HG02623 (cell line): ENCODE measurements around the gene ADAM10.
"Not testable (repeated sequence)": the region's sequence is repeated elsewhere in the genome, so short reads cannot be mapped to it uniquely, and the experiment has no call there.

Experiments used
- ATAC-seq: cut with Tn5 transposase; IDR thresholded peaks from one replicate; pipeline ENCODE4 v1.9.1; 2021; ENCODE audit warnings: moderate library complexity; ENCODE audit not compliant: unreplicated experiment

Gene ADAM10

DNA sequence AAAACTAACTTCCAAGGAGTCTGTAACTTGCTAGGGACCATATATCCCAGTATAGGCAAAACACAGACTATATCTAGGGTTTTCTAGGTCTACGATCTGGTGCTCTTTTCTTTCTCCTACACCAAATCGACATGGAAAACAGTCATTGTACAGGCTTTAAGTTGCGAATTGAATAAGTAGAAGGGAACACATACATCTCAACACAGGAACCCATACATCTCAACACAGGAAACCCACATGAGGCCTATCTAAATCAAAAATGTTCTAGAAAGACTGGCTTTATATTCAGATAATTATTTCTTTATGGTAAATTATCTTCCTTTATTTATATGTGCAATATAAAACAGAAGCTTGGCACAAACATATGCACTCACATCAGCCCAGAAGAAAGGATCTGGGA is 126.6 kb downstream of the ADAM10 start:
- no peak for ATAC-seq

DNA sequence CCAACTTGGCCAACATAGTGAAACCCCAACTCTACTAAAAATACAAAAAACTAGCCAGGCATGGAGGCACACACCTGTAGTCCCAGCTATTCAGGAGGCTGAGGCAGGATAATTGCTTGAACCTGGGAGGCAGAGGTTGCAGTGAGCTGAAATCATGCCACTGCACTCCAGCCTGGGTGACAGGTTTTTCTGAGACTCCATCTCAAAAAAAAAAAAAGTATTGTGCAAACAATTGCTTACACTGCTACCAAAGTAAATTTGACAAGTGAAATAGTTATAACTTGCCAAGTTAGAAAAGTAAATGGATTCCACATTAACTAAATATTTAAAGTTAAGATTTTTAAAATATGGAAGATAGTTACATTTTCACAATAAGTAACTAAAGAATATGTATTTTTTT is 129.2 kb downstream of the ADAM10 start:
- ATAC-seq: not testable (repeated sequence)

DNA sequence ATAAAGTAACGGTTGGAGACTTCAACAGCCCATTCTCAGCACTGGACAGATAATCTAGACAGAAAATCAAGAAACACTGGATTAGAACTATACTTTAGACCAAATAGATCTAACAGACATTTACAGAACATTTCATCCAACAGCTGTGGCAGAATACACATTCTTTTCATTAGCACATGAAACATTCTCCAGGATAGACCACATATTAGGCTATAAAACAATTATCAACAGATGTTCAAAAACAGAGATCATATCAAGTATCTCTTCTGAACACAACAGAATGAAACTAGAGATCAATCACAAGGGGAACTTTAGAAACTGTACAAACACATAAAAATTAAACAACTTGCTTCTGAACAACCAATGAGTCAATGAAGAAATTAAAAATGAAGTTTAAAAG is 133.3 kb downstream of the ADAM10 start:
- no peak for ATAC-seq

DNA sequence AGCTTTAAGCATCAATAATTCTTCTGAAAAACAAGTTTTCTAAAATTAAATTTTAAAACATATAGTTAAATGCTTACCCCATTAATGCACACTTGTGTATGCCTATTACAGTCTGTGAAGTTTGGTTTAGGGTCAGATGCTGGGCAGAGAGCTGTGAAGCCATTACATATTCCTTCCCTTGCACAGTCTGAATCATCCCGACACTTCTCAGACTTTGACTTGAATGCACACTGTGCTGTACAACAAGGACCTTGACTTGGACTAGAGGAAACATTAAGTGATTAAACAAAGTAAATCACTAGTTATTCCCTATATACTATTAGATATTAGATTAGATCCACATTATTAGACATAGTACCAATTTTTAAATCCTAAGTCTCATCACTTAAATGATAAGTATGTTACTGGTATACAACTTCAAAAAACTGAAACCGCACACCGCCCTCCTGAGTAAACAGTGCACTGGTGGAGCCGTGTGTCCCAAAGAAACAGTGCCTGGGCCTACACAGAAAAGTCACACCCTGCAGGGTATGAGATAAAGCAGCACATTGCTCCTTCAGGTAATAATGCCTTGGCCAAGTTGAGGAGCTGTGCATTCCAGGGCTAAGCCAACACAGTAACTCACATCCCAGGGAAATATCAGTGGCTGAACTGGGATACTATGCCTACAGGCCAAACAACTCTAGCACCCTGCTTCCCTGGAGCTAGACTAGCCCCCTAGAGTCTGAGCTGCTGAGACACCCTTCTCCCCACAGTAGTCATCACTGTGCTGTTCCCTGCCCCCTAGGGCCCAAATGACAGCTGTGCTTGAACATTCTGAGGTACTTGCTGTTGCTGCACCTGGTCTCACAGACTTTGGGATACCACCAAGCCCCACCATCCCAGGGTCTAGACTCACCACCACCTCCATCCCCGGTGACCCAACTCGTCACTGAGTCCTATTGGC is 137.5 kb downstream of the ADAM10 start:
- ATAC-seq: no peak

DNA sequence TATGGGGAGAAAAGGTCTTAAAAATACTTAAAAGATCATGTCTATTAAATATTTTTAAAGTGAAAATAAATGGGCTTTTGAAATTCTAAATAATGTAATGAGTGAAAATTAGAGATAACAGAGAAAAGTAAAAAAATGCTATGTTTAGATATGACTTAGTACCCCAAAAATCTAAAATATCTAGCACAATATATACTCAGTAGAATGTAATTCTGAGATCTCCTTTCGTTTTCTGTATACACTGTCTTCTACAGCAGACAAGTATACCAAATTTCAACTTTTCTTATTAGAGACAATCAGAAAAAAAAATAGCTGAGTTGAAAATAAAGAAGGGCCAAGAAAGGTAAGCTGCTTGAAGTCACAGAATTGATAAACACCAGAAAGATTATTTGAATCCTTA is 140.8 kb downstream of the ADAM10 start:
- ATAC-seq: no peak

DNA sequence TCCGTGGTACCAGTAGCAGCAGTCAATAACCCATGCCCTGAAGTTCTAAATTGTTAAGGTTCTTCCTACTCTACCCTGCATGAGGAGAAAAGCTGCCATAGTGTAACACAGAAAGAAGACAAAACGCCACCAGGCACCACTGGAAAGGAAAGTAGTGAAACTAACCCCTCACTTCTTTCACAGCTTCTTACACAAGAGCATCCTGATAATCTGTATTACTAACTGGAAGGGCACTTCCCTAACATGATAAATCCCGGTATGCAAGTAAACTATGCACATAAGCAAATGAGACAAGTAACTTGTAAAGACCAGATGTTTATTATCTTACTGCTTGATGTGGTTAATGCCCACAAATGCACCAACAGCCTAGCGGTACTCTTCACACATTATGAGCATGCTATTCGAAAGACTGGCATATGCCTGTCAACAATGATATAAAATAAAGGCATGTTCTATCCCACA is 141.3 kb downstream of the ADAM10 start:
- no peak for ATAC-seq

DNA sequence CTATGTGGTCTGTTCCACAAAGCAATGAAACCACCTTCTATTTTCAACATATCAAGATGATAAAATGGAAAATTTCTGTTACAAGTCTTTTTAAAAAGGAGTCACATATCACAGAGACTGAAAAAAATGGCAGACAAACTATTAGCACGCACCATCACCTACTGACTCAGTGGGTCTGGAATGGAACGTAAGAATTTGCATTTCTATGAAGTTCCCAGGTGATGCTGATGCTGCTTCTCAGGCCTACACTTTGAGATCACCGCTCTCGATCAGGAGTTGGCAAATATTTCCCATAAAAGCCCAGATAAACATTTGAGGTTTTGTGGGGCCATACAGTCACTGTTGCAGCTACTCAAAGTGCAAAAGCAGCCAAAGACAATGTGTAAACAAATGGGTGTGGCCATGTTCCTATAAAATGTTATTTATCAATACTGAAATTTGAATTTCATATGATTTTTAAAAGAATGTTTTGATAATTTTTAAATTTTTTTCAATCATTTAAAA is 142.9 kb downstream of the ADAM10 start:
- ATAC-seq: no peak

DNA sequence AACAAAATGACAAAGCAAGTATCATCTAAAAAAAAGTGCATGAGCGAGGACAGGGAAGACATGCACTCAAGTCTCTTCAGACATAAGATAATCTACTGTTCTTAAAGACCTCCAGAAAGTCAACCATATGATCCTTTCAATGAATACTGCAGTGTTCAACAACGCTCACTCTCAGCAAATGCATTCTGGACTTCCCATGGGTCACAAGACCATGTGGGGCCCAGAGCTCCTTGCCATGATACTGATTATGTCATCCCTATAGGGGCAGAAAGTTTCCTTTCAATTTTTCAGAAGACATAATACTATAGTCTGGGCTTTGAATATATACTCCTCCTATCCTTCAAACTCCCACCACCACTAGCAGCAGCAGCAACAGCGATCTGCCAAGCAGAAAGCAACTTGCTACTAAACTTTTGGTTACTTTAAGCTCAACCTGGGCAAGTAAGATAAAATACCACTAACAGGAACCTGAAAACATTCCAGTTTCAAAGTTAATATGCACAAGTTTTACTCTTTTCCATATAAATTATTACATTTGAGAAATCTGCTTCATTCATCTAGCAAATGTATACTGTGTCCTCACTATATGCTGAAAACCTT is 143.5 kb downstream of the ADAM10 start:
- no peak for ATAC-seq

DNA sequence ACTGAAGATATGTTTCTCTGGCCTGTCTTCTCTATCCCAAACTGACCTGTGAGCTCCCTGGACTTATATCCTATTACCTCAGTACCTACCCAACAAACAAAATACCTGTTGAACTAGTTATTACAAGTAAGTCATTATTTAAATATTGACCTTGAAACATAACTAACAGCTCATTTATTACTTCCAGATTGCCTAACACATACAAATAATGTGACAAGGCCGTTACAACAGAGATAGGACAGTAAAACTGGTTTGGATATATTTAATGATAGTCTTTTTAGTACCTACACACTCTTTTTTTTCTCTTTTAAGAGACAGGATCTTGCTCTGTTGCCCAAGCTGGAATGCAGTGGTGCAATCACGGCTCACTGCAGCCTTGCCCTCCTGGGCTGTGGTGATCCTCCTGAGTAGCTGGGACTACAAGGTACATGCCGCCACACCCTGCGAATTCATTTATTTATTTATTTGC is 145.0 kb downstream of the ADAM10 start:
- no peak for ATAC-seq

DNA sequence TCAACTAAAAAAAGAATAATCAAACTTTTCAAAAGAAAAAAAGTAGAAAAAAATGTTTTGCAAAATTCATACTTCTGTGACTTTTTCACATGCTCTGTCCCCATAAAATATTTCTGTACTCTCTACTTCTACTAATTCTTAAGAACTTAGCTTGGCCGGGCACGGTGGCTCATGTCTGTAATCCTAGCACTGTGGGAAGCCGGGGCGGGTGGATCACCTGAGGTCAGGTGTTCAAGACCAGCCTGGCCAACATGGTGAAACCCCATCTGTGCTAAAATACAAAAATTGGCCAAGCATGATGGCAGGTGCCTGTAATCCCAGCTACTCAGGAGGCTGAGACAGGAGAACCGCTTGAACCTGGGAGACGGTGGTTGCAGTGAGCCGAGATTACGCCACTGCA is 145.6 kb downstream of the ADAM10 start:
- not testable (repeated sequence) for ATAC-seq

DNA sequence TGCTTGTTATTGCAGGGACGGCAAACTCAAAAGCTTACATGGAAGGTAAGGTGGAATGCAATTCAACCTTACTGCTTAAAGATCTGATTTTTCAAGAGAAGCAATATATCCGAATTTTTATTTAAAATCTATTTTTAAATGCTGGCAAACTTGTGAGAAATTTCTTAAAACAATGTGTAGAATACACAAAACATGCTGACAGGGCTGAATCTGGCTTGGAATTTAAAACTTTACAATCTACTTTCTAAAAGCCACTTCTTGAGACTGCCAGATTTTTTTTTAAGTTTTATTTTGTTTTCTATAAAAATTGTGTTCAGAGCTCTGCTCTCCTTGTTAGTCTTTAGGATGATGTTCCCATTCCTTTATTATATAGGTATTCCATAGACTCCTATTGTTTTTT is 146.7 kb downstream of the ADAM10 start:
- ATAC-seq: no peak

DNA sequence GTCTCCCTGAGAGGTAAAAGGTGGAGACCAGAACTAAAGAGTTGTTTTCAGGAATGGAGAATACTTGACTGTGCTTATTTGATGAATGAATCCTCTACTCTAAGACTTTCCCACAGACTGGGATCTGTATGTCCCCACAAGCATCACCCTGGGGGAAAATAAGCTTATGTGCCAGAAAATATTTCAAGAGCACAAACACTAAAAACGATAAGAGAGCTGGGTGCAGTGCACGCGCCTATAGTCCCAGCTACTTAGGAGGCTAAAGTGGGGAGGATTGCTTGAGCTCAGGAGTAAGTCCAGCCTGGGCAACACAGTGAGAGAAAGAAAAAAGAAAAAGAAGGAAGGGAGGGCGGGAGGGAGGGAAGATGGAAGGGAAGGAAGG is 150.7 kb downstream of the ADAM10 start:
- ATAC-seq: no peak

DNA sequence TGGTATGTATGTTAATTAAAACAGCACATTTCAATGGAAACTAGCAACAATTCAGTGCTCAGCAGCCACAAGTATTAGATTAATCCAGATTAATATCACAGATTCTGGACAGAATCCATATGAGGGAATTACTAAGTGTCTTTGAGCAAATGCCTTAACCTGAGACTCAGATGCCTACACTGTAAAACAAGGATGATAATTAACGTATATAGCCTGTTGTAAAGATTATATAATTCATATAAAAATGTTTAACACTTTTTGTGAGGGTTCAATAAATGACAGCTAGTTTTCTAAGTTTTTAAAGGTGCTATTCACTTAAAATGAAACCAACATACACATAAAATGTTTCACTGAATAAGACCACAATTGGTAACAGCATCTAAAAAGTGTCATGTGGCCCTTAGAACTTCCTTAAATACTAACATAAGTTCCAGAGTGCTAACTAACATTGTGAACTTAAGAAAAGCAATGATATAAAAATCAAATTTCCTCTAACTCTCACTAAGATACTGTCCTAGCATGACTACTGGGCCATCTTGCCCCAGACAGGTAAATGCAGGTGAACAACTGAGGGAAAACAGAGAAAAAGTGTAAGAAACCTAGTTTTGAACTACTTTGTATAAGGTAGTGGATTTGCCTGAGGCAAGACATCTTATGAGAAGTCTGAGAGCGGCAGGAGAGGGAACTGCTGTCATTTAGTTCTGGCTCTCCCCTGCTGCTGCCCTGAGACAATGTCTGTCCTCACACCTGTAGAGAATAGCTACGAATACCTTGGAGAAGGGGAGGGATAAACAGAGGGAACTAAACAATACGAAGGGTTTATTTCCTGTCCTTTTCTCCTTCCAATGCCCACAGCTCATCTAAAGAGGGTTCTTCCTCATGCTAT is 151.3 kb downstream of the ADAM10 start:
- ATAC-seq: no peak

DNA sequence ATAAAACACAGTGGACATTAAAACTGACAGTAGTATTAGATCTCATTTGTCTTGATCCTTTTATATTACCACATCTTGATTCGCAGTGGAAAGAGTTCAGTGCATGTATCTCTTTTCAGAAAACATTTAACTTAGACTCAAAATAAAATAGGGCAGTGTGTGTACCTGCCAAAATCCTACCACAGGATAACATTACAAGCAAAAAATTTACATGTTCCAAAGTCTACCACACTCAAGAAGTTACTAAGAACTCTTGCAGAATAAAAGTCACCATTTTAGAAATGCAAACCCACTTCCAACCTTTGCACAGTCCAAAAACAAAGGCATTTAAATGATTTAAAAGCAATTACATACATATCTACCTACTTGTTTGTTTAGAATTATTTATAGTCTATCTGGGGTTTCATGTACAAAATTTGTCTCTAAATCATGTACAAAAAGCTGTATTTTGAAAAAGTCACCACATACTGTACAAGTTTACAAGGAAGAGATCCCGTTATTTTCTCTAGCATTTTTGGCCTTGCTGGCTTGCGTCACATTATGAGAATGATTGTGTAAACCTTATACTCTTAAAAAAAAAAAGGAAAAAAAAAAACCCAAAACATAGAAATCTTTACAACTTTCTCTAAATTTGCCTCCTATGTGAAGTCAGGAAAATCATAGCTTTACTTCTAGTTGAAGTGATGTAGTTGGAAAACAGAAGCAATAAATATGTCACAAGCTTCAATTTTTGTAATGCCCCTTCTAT is 153.8 kb downstream of the ADAM10 start:
- no peak for ATAC-seq

DNA sequence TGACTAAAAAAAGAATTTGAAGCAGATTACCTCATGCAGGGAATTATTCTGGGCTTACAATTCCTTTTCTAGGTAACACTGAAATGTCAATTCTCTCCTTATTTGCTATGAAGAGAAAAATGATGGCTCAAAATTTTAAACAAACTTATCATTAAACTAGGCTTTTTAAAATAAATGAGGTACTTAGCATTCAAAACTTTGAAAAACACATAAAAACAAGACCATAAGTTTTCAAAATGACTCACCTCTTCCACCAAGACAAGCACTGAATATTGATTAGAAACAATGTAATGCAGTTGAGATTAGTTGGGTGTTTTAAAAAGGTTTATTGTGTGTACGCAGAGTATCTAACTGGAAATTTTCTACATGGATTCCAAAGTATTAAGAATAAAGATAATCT is 154.6 kb downstream of the ADAM10 start:
- ATAC-seq: no peak

DNA sequence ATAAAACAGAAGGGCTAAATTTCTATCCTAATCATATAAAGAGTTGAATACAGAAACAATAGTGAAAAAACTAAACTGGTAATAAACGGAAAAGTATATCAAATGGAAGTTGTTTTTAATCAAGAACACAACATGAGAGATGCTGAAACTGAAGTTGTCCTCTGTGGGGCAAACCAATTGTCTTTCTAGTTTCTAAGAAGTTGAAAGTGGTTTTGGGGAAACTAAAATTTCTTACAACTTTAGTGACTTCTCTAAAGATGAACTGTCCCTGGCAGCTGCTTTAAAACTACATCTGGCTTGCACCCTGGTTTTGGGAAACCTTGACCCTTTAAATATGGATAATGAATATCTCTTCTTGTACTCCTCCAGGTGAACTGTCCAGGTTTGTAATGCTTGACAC is 155.6 kb downstream of the ADAM10 start:
- no peak for ATAC-seq

DNA sequence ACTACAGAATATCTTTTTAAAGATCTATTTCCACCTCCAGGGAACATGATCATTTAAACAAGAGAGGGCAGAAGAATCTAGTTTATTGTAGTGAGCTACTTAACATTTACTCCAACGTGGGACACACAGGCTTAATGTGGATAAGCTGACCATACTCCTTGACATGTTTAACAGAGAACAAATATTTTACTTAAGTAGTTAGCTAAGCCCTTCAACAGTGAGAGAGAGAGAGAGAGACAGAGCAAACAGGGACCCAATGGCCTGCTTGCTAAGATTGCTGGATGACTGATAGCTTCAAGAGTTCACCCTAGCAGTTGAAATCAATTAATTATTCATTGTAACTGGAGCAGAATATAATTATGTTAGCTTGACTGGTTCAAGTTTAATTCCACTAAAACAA is 158.6 kb downstream of the ADAM10 start:
- ATAC-seq: no peak

DNA sequence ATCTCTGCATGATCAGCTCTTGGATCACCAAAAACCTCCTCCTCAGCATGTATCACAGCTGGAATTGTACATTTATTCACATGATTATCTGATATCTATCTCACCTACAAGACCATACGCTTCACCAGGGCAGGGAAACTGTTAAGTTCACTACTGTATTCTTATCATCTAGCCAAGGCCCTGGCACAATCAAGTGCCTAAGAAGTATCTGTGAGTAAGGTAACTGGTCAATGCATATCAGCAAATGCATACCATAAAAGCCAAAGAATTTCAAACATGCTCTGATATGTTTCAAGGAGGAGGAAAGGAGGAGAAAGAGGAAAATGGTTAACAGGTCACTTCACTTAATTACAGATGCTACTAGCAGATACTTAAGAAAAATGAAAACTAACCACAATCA is 159.3 kb downstream of the ADAM10 start:
- ATAC-seq: no peak

DNA sequence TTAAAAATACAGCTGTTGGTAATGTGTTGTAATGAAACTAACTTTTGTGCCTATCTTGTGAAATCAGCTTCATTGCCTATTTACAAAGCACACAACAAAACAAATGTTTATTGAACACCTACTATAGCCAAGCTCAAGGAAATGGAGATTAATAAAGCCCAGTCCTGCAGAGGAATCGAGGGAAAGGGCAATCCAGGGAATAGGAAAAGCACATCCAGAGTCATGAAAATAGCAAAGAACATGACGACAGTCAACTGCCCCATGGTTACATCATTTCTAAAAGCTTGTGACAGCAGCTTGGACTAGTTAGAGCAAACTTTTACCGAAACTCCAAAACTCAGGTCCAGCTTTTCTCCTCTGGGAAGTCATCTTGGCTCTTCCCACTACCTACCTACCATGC is 160.5 kb downstream of the ADAM10 start:
- no peak for ATAC-seq

DNA sequence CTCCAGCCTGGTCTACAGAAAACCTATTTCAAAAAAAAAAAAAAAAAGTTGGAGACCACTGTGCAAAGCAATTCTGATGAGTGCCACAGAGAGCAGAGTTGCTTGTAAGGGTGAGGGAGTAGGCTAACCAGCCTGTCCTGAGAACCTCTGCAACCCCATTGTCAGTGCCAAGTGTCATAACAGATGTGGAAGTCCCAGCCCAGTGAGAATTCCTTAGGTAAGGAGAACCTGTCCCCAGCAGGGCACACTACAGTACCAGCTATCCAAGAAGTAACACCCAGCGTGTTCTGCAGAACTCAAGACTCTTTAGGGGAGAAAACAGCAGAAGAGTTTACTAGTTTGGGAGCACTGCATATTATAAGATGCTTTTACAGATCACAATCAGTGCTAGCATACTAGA is 161.4 kb downstream of the ADAM10 start:
- no peak for ATAC-seq
